Measurements from ENCODE around the gene FADS2.

Gene FADS2

GRCh38 chr11:61905801-61906521 is 77.9 kb downstream of the FADS2 start:
- no peak for DNase-seq (ENCODE audit: low spot score)

- DNase-seq (ENCODE audit: low spot score): no peak
Observed at GRCh38 chr11:61906522-61906909, 78.4 kb downstream of the FADS2 start.

GRCh38 chr11:61907282-61907681 is 79.2 kb downstream of the FADS2 start:
- no peak for DNase-seq (ENCODE audit: low spot score)

GRCh38 chr11:61907871-61908729 is 80.0 kb downstream of the FADS2 start:
- DNase-seq (ENCODE audit: low spot score): no peak

GRCh38 chr11:61908730-61909316 is 80.7 kb downstream of the FADS2 start:
- no peak for DNase-seq (ENCODE audit: low spot score)

GRCh38 chr11:61910187-61911127 is 82.4 kb downstream of the FADS2 start:
- DNase-seq (ENCODE audit: low spot score): no peak

GRCh38 chr11:61911128-61911700 is 83.1 kb downstream of the FADS2 start:
- no peak for DNase-seq (ENCODE audit: low spot score)

- DNase-seq (ENCODE audit: low spot score): no peak
Observed at GRCh38 chr11:61911701-61912529, 83.8 kb downstream of the FADS2 start.

- DNase-seq (ENCODE audit: low spot score): no peak
Observed at GRCh38 chr11:61912530-61912898, 84.4 kb downstream of the FADS2 start.

- no peak for DNase-seq (ENCODE audit: low spot score)
Observed at GRCh38 chr11:61912991-61913698, 85.0 kb downstream of the FADS2 start.

- no peak for DNase-seq (ENCODE audit: low spot score)
Observed at GRCh38 chr11:61913699-61914395, 85.7 kb downstream of the FADS2 start.

- no peak for DNase-seq (ENCODE audit: low spot score)
Observed at GRCh38 chr11:61914471-61915171, 86.5 kb downstream of the FADS2 start.

GRCh38 chr11:61916737-61917333 is 88.7 kb downstream of the FADS2 start:
- DNase-seq (ENCODE audit: low spot score): no peak
